ENCODE data around the gene PIP5K1B. TPM values are rescaled to one million over a fixed set of nuclear protein-coding genes. Genes with fewer than 3 reads are reported as not detected.

PIP5K1B gene
- total and polyA plus RNA-seq, 2 of the 13 experiments (the other 11 are each of a cell fraction or from before 2014, with no cell fraction given): 15.8 to 17.5 TPM

GRCh38 chr9:68969538-68969937, 264.5 kb downstream of the PIP5K1B start (continued):
- TF ChIP-seq GLMP (CRISPR knock-in tag; IDR thresholded peaks at IDR 0.05; ENCODE audit: borderline replicate concordance) (no peak), HBP1 (CRISPR knock-in tag; IDR thresholded peaks at IDR 0.05; ENCODE audit: low read depth) (no peak), TBP (CRISPR knock-in tag; IDR thresholded peaks at IDR 0.05) (no peak), ZNF432 (CRISPR knock-in tag; IDR thresholded peaks at IDR 0.05; ENCODE audit: borderline replicate concordance) (no peak), ZNF746 (CRISPR knock-in tag; IDR thresholded peaks at IDR 0.05) (no peak), U2AF2 (IDR thresholded peaks at IDR 0.05; ENCODE audit: low read depth, low read length) (no peak), MZF1 (CRISPR knock-in tag; IDR thresholded peaks at IDR 0.05; ENCODE audit: borderline replicate concordance) (no peak), MAF1 (CRISPR knock-in tag; IDR thresholded peaks at IDR 0.05; ENCODE audit: borderline replicate concordance) (no peak), ZNF205 (CRISPR knock-in tag; IDR thresholded peaks at IDR 0.05) (no peak), ZNF660 (CRISPR knock-in tag; IDR thresholded peaks at IDR 0.05; ENCODE audit: borderline replicate concordance, low read depth) (no peak), ZBTB40 (IDR thresholded peaks at IDR 0.05) (no peak), ZBTB40 (CRISPR knock-in tag; IDR thresholded peaks at IDR 0.05) (no peak), THAP8 (CRISPR knock-in tag; IDR thresholded peaks at IDR 0.05; ENCODE audit: borderline replicate concordance) (no peak), SOX13 (IDR thresholded peaks at IDR 0.05) (peak; percentile 96), SOX13 (CRISPR knock-in tag; conservative IDR thresholded peaks at IDR 0.05 in 1 of 2, IDR thresholded peaks at IDR 0.05 in 1 of 2) (peak in 1 of 2 experiments; percentile 100; a peak in 2 of 4 replicates), SMARCE1 (IDR thresholded peaks at IDR 0.05; ENCODE audit: borderline replicate concordance) (no peak), IRF1 (CRISPR knock-in tag; IDR thresholded peaks at IDR 0.05; ENCODE audit: low read depth) (no peak)
